DMS53 treated with DMSO at 0.1 percent for 48 hours (cell line): ENCODE measurements around the gene DUOX2.
A peak's percentile ranks its signal among the peaks of the same experiment; 100 is the strongest.
"Not testable (repeated sequence)": the region's sequence is repeated elsewhere in the genome, so short reads cannot be mapped to it uniquely, and the experiment has no call there.

Experiments
- DNase-seq: peaks from one replicate; lab custom pipeline; 2025; ENCODE audit not compliant: unreplicated experiment; lab: John Stamatoyannopoulos, UW

DUOX2 gene

GRCh38 chr15:45120081-45120972 lies 6.4 kb upstream of the DUOX2 start:
- DNase-seq = no peak

GRCh38 chr15:45118996-45119395 lies 5.0 kb upstream of the DUOX2 start:
- no peak for DNase-seq

- DNase-seq = peak; percentile 70
Measured at GRCh38 chr15:45118131-45118588, 4.2 kb upstream of the DUOX2 start.

GRCh38 chr15:45117308-45118130 lies 3.5 kb upstream of the DUOX2 start:
- no peak for DNase-seq

- DNase-seq = no peak
Measured at GRCh38 chr15:45116482-45117307, 2.7 kb upstream of the DUOX2 start.

- no peak for DNase-seq
Measured at GRCh38 chr15:45116006-45116481, 2.1 kb upstream of the DUOX2 start.

GRCh38 chr15:45115312-45115820 lies 1.4 kb upstream of the DUOX2 start:
- DNase-seq = no peak

GRCh38 chr15:45114751-45115085 lies 746 bp upstream of the DUOX2 start:
- no peak for DNase-seq

- no peak for DNase-seq
Measured at GRCh38 chr15:45113380-45113990, 487 bp downstream of the DUOX2 start.

GRCh38 chr15:45112591-45113379 lies 1.2 kb downstream of the DUOX2 start:
- no peak for DNase-seq

- no peak for DNase-seq
Measured at GRCh38 chr15:45112143-45112590, 1.8 kb downstream of the DUOX2 start.

GRCh38 chr15:45111390-45112142 lies 2.4 kb downstream of the DUOX2 start:
- no peak for DNase-seq

- no peak for DNase-seq
Measured at GRCh38 chr15:45110256-45110820, 3.6 kb downstream of the DUOX2 start.

- DNase-seq = no peak
Measured at GRCh38 chr15:45107941-45108630, 5.9 kb downstream of the DUOX2 start.

GRCh38 chr15:45106002-45106790 lies 7.8 kb downstream of the DUOX2 start:
- DNase-seq = no peak

GRCh38 chr15:45105586-45105985 lies 8.4 kb downstream of the DUOX2 start:
- DNase-seq = no peak

- not testable (repeated sequence) for DNase-seq
Measured at GRCh38 chr15:45104170-45104569, 9.8 kb downstream of the DUOX2 start.
